Islet precursor cell (in vitro differentiated cells): ENCODE results near the gene TAF3.
"Not testable (repeated sequence)": the region's sequence is repeated elsewhere in the genome, so short reads cannot be mapped to it uniquely, and the experiment has no call there.

Experiments
- DNase-seq: peaks from one replicate; pipeline ENCODE4 v3.0.0-alpha.2; 2018

The TAF3 gene

GRCh38 chr10:7972367-7972766, 154.1 kb downstream of the TAF3 start:
- no peak for DNase-seq

GRCh38 chr10:7980196-7980595, 161.9 kb downstream of the TAF3 start:
- DNase-seq = no peak

GRCh38 chr10:7982727-7983126, 164.4 kb downstream of the TAF3 start:
- DNase-seq = no peak

DNA sequence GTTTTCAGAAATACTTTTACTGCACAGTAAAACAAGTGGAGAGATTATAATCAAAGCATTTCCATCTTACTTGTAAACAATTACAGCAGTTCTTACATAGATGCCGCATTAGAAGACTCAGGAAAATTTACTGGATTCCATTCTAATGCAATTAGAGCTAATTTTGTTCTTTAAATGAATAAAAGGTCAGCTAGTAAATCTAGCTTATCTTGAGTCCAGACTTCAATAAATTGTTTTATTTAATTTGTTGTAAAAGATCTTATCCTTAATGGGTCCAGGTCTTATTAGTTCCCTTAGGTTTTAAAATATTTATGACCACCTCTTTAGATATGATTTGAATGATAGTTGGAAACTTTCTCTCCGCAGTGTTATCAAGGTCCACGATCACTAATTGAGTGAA, 166.0 kb downstream of the TAF3 start:
- no peak for DNase-seq

DNA sequence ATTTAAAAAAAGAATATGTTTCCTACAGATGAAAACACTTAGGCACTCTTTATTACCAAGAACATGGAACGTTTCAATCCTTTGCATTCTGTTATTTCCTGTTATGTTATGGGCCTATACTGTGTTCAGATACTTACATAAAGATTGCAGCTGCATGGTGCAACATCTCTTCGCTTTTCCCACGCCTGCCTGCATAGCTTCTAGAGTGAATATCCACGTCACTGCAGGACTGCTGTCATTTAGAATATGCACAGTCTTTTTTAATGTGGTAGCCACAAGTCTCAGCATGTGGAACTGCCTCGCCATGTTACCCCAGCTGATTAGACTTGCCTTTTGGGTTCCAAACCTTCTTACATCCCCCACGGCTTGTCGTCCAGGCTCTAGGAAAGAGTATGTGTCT, 166.6 kb downstream of the TAF3 start:
- DNase-seq = no peak

- no peak for DNase-seq
Measured at GRCh38 chr10:7986851-7987250, 168.5 kb downstream of the TAF3 start.

- no peak for DNase-seq
Measured at GRCh38 chr10:7988989-7989388, 170.7 kb downstream of the TAF3 start.

DNA sequence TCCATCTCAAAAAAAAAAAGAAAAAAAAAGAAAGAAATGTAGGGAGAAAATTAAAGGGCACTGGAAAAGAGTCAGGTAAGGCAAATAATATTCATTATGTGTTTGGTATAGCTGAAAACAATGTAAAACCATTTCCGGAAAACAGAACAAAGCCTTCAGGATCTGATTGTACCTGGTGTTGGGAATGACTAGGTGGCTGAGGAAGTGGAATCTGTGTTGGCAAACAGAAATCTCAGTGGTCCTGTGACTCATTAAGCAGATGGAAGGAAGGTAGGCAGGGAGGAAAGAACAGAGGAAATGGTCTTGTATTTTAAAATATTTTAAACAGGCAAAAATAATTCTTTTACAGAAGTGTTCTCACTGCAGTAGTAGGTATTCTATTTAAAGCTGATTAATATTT, 180.5 kb downstream of the TAF3 start:
- no peak for DNase-seq

- DNase-seq = no peak
Measured at GRCh38 chr10:8004469-8005000, 186.2 kb downstream of the TAF3 start.

- DNase-seq = no peak
Measured at GRCh38 chr10:8006274-8006999, 188.1 kb downstream of the TAF3 start.

GRCh38 chr10:8009031-8009430, 190.7 kb downstream of the TAF3 start:
- no peak for DNase-seq

- DNase-seq = no peak
Measured at GRCh38 chr10:8013006-8013405, 194.7 kb downstream of the TAF3 start.

DNA sequence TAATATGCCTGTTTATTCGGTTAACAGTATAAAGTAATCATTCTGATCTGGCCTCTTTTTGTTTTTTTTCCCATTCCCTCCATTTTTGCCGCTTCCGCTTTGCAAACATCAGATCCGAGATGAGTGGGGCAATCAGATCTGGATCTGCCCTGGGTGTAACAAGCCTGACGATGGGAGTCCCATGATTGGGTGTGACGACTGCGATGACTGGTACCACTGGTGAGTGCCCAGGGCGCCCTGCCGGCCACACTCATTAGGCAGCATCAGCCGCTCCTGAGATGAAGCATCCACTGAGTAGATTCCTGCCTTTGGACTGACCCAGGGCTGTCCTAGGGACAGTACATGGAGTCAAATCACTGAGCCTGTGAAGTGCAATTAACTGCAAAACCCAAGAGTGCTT, 195.3 kb downstream of the TAF3 start:
- DNase-seq = no peak

- no peak for DNase-seq
Measured at GRCh38 chr10:8014649-8015048, 196.3 kb downstream of the TAF3 start.

DNA sequence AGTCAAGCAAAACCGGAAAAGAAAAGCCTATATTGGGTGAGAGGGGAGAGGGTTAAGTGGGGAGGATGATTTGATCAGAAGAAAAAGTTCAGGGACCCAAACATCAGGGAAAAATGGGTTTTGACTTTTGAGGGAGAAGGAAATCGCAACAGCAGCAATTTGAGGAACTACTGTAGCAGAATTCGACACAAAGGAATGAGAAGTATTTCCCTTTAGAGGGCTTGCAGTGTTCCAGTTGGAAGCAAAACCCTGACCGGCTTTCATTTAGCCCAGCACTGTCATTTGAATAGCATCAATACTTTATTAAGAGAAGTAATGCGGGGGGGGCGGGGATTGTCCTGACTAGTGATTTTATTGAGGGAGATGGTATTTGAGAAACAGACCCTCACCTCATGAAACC, 199.0 kb downstream of the TAF3 start:
- no peak for DNase-seq

DNA sequence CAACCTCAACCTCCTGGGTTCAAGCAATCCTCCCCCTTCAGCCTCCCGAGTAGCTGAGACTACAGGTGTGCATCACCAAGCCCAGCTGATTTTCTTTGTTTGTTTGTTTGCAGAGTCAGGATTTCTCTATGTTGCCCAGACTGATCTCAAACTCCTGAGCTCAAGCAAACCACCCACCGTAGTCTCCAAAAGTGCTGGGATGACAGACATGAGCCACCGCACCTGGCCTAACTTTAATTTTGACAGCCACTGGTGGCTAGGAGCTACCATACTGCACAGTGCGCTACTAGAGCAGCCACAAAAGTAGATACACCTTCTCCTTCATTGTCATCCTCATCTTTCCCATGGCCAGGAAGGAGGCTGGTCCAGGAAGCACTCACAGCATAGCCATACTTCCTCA, 205.0 kb downstream of the TAF3 start:
- no peak for DNase-seq

- DNase-seq = no peak
Measured at GRCh38 chr10:8023851-8024250, 205.5 kb downstream of the TAF3 start.

DNA sequence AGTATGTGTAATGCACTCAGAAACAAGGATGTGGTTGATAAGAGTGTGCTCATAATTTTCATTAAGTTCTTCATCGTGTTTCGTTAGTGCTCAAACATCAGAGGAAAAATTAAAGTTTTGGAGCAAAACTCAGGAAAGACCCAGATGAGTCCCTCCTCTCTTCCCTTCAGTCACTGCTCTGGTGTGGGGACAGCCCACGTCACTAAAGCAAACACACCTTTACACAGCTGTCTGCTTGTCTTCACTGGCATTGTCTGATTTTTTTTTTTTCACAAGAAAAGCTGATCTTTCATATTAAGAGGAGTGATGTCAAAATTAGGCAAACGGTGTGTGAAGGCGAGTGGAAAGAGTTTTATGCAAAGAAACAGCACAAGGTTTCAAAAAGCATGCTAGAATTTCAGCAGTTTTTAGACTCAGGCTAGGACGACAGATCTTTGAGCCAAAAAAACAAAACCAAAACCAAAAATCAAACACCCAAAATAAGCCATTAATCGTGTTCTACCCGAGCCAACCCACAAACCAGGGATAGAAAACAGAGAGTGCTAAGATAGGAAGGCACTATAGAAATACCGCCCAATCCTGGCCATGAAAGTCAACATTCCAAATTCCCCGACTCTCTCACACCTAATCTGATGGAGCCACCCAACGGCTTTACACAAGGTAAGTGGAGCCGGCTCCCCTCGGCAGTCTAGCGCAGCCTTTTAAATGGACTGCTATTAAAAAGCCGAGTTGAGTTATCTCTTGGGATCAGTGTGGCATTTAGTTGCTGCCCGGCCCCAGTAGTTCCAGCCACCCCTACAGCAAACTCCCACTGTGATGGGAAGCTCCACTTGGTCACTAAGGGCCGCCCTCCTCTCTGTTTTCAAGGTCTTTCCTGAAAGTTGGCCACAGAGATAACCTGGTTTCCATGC, 208.3 kb downstream of the TAF3 start:
- DNase-seq = no peak

- not testable (repeated sequence) for DNase-seq
Measured at GRCh38 chr10:8031211-8031610, 212.9 kb downstream of the TAF3 start.

- DNase-seq = no peak
Measured at GRCh38 chr10:8032558-8032957, 214.3 kb downstream of the TAF3 start.

GRCh38 chr10:8033812-8034465, 215.6 kb downstream of the TAF3 start:
- no peak for DNase-seq

DNA sequence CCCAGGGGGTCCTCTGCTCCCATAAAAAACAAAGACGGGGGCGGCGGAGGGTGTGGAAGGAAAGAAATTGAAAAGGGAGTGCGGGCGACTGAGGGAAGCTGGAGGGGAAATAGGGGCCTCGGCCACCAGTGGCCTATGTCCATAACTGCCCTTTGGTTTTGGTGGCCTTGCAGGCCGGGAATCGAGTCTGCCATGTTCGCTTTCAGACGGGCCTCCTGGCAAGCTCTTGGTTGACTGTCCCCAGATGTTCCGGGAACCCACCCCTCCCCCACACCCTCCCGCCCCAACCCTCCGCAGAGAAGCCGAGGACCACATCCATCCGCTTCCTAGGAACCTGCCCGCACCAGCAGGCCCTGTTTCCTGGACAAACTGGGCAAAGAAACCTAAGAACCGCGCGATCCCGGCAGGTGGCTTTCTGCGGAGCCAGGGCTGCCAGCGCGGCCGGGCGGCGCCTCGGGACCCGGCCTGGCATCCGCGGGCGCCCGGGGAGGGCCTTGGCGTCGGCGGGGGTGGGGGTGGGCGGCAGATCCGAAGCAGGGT, 216.2 kb downstream of the TAF3 start:
- no peak for DNase-seq

DNA sequence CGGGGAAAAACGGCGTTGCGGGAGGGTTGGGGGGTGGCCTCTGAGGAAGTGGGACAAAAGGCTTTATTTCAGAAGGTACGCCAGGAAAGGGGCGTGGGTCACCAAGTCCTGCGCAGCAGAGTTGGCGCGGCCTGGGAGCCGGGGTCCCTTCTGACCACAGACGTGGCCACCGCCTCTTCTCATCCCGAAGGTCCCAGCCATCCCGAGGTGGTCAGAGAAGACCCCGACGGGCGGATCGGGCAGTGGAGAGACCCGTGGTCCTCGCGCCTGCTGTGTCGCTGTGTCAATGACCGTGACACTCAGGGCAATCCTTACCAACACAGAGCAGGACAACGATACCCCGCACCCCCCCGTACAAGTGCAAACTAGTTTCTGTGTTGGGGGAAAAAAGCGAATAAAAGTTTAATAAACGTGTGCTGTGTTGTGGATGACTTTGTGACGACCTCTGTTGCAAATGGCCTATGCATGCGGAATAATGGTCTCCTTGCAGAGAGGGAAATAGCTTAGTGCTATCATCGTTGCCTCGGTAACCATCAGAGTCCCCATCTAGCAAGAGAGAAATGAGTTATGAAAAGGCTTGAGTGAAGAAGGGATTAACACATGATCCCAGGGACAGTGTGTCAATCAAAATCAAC, 216.8 kb downstream of the TAF3 start:
- no peak for DNase-seq
